Endodermal cell (in vitro differentiated cells): ENCODE measurements around the gene SPTY2D1. TPM values are rescaled to one million over a fixed set of nuclear protein-coding genes. Genes with fewer than 3 reads are reported as not detected.
"Not testable (repeated sequence)": the region's sequence is repeated elsewhere in the genome, so short reads cannot be mapped to it uniquely, and the experiment has no call there.

Experiments
- DNase-seq: peaks from one replicate; pipeline ENCODE4 v3.0.0-alpha.2; 2017
- H3K27ac ChIP-seq: 2 replicates; pipeline ENCODE4 v1.5.1; 2013; ENCODE audit warnings: mild to moderate bottlenecking, low read depth, low read length, moderate library complexity
- H3K27me3 ChIP-seq: 2 replicates; pipeline ENCODE4 v1.6.1; 2013; ENCODE audit warnings: mild to moderate bottlenecking, low read length, moderate library complexity; ENCODE audit not compliant: insufficient read depth, control insufficient read depth, poor library complexity, severe bottlenecking
- H3K36me3 ChIP-seq: 2 replicates; pipeline ENCODE4 v1.7.0; 2013; ENCODE audit warnings: mild to moderate bottlenecking, low read length, moderate library complexity; ENCODE audit not compliant: control insufficient read depth, insufficient read depth
- H3K4me1 ChIP-seq: one replicate; pipeline ENCODE4 v1.7.0; 2013; ENCODE audit warnings: low read length; ENCODE audit not compliant: control insufficient read depth, insufficient read depth
- H3K4me3 ChIP-seq: 2 replicates; pipeline ENCODE4 v1.5.1; 2013; ENCODE audit warnings: mild to moderate bottlenecking, low read length, moderate library complexity
- H3K9ac ChIP-seq: 2 replicates; pipeline ENCODE4 v1.6.1; 2013; ENCODE audit warnings: mild to moderate bottlenecking, low read length, moderate library complexity; ENCODE audit not compliant: poor library complexity, severe bottlenecking; ENCODE audit errors: extremely low read depth
- H3K9me3 ChIP-seq: 2 replicates; pipeline ENCODE4 v1.6.1; 2013; ENCODE audit warnings: mild to moderate bottlenecking, low read length, moderate library complexity; ENCODE audit not compliant: control insufficient read depth
- H3K27ac Mint-ChIP-seq: 2 replicates; pipeline ENCODE4 v1.8.0; 2020; ENCODE audit warnings: mixed read lengths
- H3K27me3 Mint-ChIP-seq: 2 replicates; pipeline ENCODE4 v1.8.0; 2021; ENCODE audit warnings: mild to moderate bottlenecking, mixed read lengths; ENCODE audit not compliant: insufficient read depth
- H3K36me3 Mint-ChIP-seq: 2 replicates; pipeline ENCODE4 v1.8.0; 2020; ENCODE audit warnings: low read depth, mixed read lengths
- H3K4me1 Mint-ChIP-seq: 2 replicates; pipeline ENCODE4 v1.8.0; 2020; ENCODE audit warnings: mixed read lengths
- H3K4me3 Mint-ChIP-seq: 2 replicates; pipeline ENCODE4 v1.8.0; 2020; ENCODE audit warnings: mild to moderate bottlenecking, moderate library complexity, mixed read lengths
- H3K9me3 Mint-ChIP-seq: 2 replicates; pipeline ENCODE4 v1.8.0; 2020; ENCODE audit warnings: mild to moderate bottlenecking, mixed read lengths
- CTCF ChIP-seq: fragments of 200-600 bp; sonication (generic); conservative IDR thresholded peaks from 2 replicates; pipeline ENCODE4 v1.5.0; 2021; ENCODE audit warnings: antibody characterized with exemption, mild to moderate bottlenecking
- WGBS, 2 experiments: methylation state at CpG; one replicate each; pipeline versions ENCODE4 v1.1.5 to v1.1.7; 2013; ENCODE audit warnings: missing lambda C conversion rate in 2 of 2, mixed read lengths in 1 of 2; ENCODE audit not compliant: insufficient coverage in 1 of 2, insufficient read length in 1 of 2; 5-methylcytosine and 5-hydroxymethylcytosine counted together
- total RNA-seq, 2 donors: library from RNA; stranded (reverse); fragmentation: NEBNext Ultra II Directional in 1 of 2; extraction: Animal tissue kit (Norgen Biotek cat#: 25700) in 1 of 2; gene quantifications; 2 replicates in 1 of 2; 3 replicates in 1 of 2; pipeline ENCODE4 v1.2.1, GENCODE V29; 2021

The SPTY2D1 gene
- total RNA-seq, 2 donors from 2014 or later: 19.3 to 22.9 TPM

- not testable (repeated sequence) for H3K9ac ChIP-seq, H3K27me3 ChIP-seq, H3K4me3 ChIP-seq, H3K4me1 Mint-ChIP-seq, H3K4me1 ChIP-seq, H3K36me3 ChIP-seq, H3K27ac ChIP-seq, H3K9me3 Mint-ChIP-seq, H3K27ac Mint-ChIP-seq, H3K9me3 ChIP-seq, H3K36me3 Mint-ChIP-seq, H3K4me3 Mint-ChIP-seq
- TF ChIP-seq CTCF: peak; percentile 52
- peaks cover 12% of the 10 kb centered on the region for H3K27me3 Mint-ChIP-seq
- DNase-seq: peak; percentile 45
- 82 to 86% methylated on average over 1 to 4 of the region's 4 CpGs for WGBS, 2 experiments
Observed at GRCh38 chr11:18643034-18643433, 8.9 kb upstream of the SPTY2D1 start.

GRCh38 chr11:18641677-18642076 lies 7.5 kb upstream of the SPTY2D1 start:
- H3K36me3 Mint-ChIP-seq: no peaks in the 10 kb centered on the region
- WGBS, 2 experiments: 69% methylated on average over 1 of the region's 1 CpG; no CpG with 5 or more reads in 1 of the 2 experiments
- Histone ChIP-seq H3K4me3 (no peak overlapping the region), H3K9me3 (no peaks in the 10 kb centered on the region), H3K4me1 (no peaks in the 10 kb centered on the region), H3K36me3 (no peaks in the 10 kb centered on the region), H3K9ac (no peak overlapping the region), H3K27me3 (peaks cover 4% of the 10 kb centered on the region), H3K27ac (no peak overlapping the region)
- no peak overlapping the region for H3K27ac Mint-ChIP-seq
- H3K4me1 Mint-ChIP-seq: no peaks in the 10 kb centered on the region
- DNase-seq: no peak
- H3K4me3 Mint-ChIP-seq: no peak overlapping the region
- H3K27me3 Mint-ChIP-seq: peaks cover 16% of the 10 kb centered on the region
- TF ChIP-seq CTCF: no peak
- H3K9me3 Mint-ChIP-seq: no peaks in the 10 kb centered on the region

- Histone ChIP-seq H3K9ac (peak overlapping the region; percentile 83), H3K27me3 (peaks cover 12% of the 10 kb centered on the region), H3K9me3 (no peaks in the 10 kb centered on the region), H3K4me3 (peak overlapping the region; percentile 96), H3K36me3 (peaks cover 6% of the 10 kb centered on the region), H3K4me1 (no peaks in the 10 kb centered on the region), H3K27ac (no peak overlapping the region)
- Mint-ChIP-seq H3K4me3 (peak overlapping the region; percentile 97), H3K9me3 (no peaks in the 10 kb centered on the region), H3K4me1 (peaks cover 4% of the 10 kb centered on the region), H3K27ac (peak overlapping the region; percentile 100), H3K27me3 (peaks cover 12% of the 10 kb centered on the region), H3K36me3 (no peaks in the 10 kb centered on the region)
- TF ChIP-seq CTCF: no peak
- WGBS, 2 experiments: 13 to 26% methylated on average over 18 to 31 of the region's 31 CpGs
- DNase-seq: peak; percentile 62
Observed at GRCh38 chr11:18633256-18634139, 644 bp downstream of the SPTY2D1 start.
